Measurements from ENCODE around the gene WDR54.
"Not testable (repeated sequence)": the region's sequence is repeated elsewhere in the genome, so short reads cannot be mapped to it uniquely, and the experiment has no call there.

The WDR54 gene

GRCh38 chr2:74457129-74457548 lies 35.6 kb downstream of the WDR54 start:
- DNase-seq (ENCODE audit: low read depth, low spot score), result no peak

- DNase-seq (ENCODE audit: low read depth, low spot score), result no peak
Measured at GRCh38 chr2:74457549-74458131, 36.1 kb downstream of the WDR54 start.

DNA sequence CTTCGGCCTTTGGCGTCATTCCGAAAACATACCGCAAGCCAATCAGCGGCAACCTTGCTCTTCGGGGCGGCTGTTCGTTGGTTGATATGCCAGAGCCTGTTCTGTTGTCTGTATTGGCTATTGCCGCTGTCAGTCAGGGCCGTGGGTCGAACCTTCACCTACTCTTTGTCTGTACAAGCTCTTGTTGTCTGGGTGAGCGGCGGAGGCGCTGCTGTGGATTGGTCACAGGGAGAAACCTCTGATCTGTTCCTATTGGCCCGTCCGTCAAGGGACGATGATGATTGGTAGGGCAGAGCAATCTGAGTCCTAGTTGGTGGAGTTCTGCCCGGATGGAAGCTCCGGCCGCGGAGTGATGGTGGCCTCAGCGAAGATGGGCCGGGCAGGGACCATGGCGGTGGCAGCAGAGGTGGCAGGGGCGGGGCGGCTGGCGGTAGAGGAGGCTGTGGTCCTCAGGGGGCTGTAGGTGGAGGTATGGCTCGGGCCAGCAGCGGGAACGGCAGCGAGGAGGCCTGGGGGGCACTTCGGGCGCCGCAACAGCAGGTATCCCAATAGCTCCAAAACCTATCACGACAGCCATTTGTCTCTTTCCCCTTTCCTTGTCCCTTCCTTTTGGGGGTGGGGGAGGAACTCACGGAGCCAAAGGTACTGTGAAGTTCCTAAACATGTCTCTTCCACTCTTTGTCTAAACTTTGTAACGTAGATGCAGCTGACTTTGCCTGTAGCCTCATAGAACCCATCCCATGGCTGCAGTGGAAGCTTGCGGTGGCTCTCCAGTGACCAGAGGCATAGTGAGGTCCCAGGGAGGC lies 36.8 kb downstream of the WDR54 start, which contains the start of gene WBP1:
TSS of gene WBP1 (plus strand) at position 307 of the 806 bp plus-strand sequence. CDS start at position 472, 165 bp downstream.
- DNase-seq (ENCODE audit: low read depth, low spot score), result peak; percentile 100

DNA sequence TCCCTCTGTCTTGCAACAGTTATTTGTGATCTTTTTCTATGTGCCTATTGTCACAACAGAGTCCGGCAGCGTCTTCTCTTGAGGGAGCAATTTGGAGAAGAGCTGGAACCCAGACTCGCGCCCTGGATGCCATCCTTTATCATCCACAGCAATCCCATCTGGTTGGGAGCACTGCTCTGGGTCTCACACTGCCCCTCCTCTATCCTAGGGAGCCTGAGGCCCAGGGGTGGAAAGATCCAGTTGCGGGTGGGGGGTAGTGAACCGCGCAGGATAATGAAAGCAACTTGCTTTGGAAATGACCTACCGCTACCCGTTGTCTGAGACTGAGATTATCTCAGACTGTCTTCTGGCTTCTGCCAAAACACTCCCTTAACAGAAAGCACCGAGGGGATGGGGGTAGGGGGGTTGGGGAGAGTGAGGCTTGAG lies 37.4 kb downstream of the WDR54 start:
- no peak for DNase-seq (ENCODE audit: low read depth, low spot score)

DNA sequence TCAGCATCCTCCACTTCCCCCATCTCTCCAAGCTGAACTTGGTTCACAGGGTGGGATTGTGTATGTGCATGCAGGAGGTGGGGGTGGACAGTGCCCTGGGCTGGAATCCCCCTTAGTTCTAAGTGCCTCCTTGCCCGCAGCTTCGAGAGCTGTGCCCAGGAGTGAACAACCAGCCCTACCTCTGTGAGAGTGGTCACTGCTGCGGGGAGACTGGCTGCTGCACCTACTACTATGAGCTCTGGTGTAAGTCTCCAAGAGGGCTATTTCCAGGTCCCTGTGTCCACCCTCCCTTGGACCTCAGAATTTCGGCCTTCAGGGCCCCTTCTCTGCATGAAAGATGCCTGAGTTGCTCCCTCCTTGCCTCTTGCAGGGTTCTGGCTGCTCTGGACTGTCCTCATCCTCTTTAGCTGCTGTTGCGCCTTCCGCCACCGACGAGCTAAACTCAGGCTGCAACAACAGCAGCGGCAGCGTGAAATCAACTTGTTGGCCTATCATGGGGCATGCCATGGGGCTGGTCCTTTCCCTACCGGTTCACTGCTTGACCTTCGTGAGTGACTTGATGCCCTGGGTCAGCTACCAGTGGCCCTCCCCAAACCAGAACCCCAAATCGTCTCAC lies 38.1 kb downstream of the WDR54 start:
- not testable (repeated sequence) for DNase-seq (ENCODE audit: low read depth, low spot score)

GRCh38 chr2:74460187-74460586 lies 38.7 kb downstream of the WDR54 start:
- DNase-seq (ENCODE audit: low read depth, low spot score), result not testable (repeated sequence)

- DNase-seq (ENCODE audit: low read depth, low spot score), result no peak
Measured at GRCh38 chr2:74461187-74462053, 39.9 kb downstream of the WDR54 start.

DNA sequence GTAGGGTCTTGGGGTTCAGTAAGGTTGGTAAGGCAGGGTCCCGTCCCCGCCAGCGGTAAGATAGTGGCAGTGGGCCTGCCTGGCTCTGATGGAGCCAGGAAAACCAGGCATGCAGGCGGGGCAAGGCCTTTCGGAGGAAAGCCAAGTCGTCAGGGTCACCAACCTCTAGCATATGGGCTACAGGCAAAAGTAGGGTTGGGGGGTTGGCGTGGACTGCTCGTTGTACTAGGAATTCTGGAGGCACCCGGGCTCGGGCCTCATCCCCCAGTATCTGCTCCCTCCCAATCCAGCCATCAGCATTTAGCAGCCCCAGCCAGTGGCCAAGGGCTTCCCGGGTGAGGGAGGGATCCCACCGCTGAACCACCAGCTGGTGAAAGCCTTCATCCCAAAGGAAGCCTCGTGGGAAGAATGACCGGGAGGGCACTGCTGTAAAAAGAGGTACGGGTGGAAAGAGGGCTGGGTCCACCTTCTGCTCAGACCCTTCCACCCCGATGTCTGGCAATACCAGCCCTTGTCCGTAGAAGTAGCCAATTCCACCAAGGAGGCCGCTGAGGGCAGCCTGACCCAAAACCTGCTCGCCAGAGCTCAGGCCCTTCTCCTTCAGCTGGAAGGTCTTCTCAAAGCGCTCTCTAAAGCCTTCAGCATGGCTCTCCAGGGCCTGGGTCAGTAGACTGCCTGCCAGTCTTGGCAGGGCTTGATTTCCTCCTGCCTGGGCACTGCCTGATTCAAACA lies 40.7 kb downstream of the WDR54 start:
- no peak for DNase-seq (ENCODE audit: low read depth, low spot score)

DNA sequence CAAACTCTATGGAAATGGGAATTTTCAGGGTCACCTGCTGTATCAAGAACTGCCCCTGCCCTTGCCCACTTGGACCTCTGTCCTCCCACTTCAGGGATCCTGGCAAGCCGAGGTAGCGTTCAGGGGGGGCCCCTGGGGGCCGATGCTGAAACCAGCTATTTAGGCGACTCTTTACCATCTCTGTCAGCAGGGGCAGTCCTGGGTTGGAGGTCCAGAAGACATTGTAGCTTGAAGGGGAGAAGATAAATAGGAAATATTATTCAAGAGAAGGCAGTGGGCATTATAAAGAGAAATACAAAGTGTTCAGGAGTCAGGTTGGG lies 41.2 kb downstream of the WDR54 start:
- no peak for DNase-seq (ENCODE audit: low read depth, low spot score)

DNA sequence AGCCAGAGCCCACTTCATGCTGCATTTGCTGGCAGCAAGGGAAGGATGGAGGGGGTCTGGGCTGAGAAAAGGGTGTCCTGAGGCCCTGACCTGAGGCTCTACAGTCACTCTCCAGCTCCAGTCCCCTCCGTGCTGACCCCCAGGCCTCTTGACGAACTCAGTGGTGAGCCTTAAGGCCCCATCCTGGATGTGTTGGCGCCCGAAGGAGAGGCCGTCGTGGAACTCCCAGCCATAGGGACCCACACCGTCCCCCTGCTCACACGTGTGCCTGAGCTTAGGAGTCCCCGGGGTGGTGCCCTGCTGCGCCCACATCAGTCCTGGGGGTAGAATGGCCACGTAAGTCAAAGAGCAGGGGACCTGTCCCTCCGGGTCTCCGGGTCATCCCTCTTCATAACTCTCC lies 42.9 kb downstream of the WDR54 start:
- no peak for DNase-seq (ENCODE audit: low read depth, low spot score)

GRCh38 chr2:74470742-74471141 lies 49.2 kb downstream of the WDR54 start:
- DNase-seq (ENCODE audit: low read depth, low spot score), result not testable (repeated sequence)

- no peak for DNase-seq (ENCODE audit: low read depth, low spot score)
Measured at GRCh38 chr2:74471332-74472065, 50.0 kb downstream of the WDR54 start.

- peak; percentile 73 for DNase-seq (ENCODE audit: low read depth, low spot score)
Measured at GRCh38 chr2:74472086-74472944, 50.8 kb downstream of the WDR54 start, which contains the start of gene MRPL53. MRPL53 (minus strand) TSS chr2:74472680; CDS start chr2:74472660, 20 bp downstream.

DNA sequence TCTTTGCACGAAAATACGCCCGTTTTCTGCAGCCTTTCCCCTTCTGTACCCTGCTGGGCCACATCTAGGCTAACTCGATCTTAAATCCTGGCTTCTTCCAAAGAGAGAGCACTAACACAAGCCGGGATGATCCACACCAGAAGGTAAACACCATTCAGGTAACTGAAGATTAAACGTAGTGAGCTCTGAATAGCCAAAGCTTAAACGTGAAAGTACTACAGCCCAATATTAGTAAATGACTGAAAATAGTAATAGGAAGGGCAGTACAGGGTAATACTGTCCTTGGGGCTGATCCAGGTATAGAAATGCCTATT lies 51.4 kb downstream of the WDR54 start:
- no peak for DNase-seq (ENCODE audit: low read depth, low spot score)

DNA sequence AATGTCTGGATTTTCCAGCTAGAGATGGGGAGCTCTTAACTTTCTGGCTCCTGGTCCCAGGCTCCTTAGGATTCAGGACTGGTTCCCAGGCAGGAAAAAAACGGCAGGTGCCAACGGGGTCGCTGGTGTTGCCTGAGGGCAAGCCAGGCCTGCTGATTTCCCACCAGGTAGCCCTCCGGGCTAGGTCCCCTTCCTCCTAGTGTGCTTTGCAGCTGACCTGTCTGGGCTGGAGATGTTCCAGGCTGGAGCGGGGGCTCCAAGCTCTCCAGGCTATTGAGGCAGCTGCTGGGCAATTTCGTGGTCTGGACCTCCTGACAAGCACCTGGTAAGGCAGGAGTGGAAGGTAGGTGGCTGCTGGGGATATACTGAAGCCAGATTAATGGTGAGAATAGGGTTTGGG lies 53.0 kb downstream of the WDR54 start:
- DNase-seq (ENCODE audit: low read depth, low spot score), result no peak

GRCh38 chr2:74474899-74475298 lies 53.4 kb downstream of the WDR54 start:
- DNase-seq (ENCODE audit: low read depth, low spot score), result no peak
